GM13976 (cell line): ENCODE measurements around the gene MEAF6.

Experiments
- DNase-seq: peaks from one replicate; pipeline ENCODE4 v3.0.0; 2012; ENCODE audit warnings: low spot score
- in situ Hi-C: fragments of 300-500 bp; cut with MboI; formaldehyde crosslinking; loops from one replicate; pipeline ENCODE4 v1.12.0; 2022; ENCODE audit warnings: low sequenced_read_pairs, mixed read lengths, inconsistent platforms; ENCODE audit not compliant: unreplicated experiment
- TF ChIP-seq, protein P1 (sequence below): IDR thresholded peaks from 2 replicates; pipeline ENCODE4 v1.5.1; 2012; ENCODE audit warnings: borderline replicate concordance, mild to moderate bottlenecking; ENCODE audit not compliant: insufficient read depth; ENCODE audit errors: extremely low read depth, missing control alignments, control extremely low read depth

MEAF6 gene

DNA sequence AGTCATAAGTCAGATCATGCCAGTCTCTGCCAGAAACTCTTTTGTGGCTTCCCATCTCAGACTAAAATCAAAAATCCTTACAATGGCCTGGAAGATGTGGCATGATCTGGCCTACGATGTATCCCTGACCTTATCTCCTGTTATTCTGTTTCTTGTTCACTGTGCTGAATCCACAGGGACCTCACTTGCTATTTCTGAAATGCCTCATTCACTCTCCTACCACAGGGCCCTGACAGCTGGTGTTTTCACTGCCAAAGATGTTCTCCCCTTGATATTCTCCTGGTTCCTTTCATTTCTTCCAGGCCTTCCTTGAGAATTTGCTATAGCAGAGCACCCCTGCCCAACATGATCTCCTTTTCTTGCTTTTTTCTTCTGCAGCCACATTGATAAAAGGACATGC, 43.8 kb upstream of the MEAF6 start:
- in situ Hi-C loops: no loop called here
- TF ChIP-seq, protein P1, sequence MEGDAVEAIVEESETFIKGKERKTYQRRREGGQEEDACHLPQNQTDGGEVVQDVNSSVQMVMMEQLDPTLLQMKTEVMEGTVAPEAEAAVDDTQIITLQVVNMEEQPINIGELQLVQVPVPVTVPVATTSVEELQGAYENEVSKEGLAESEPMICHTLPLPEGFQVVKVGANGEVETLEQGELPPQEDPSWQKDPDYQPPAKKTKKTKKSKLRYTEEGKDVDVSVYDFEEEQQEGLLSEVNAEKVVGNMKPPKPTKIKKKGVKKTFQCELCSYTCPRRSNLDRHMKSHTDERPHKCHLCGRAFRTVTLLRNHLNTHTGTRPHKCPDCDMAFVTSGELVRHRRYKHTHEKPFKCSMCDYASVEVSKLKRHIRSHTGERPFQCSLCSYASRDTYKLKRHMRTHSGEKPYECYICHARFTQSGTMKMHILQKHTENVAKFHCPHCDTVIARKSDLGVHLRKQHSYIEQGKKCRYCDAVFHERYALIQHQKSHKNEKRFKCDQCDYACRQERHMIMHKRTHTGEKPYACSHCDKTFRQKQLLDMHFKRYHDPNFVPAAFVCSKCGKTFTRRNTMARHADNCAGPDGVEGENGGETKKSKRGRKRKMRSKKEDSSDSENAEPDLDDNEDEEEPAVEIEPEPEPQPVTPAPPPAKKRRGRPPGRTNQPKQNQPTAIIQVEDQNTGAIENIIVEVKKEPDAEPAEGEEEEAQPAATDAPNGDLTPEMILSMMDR: no peak

DNA sequence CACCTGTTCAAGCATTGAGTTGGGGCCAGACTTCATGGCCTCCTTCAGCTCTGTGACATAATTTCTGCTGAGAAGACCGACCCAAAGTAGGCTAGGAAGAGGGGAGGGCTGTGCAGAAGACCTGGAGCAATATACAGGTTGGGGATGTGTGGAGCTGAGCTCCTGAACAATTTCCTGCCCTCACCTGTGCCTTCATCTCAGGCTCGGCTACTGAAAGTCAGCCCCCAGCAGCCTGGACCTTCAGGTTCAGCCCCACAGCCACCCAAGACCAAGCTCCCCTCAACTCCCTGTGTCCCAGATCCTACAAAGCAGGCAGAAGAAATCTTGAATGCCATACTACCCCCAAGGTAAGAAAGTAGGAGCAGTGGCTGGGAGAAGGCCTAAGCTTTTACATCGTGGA, 42.8 kb upstream of the MEAF6 start:
- in situ Hi-C loops: no loop called here
- TF ChIP-seq, protein P1: no peak
- DNase-seq: no peak

More for the DNA sequence above, 43.8 kb upstream of the MEAF6 start:
- no peak for DNase-seq

DNA sequence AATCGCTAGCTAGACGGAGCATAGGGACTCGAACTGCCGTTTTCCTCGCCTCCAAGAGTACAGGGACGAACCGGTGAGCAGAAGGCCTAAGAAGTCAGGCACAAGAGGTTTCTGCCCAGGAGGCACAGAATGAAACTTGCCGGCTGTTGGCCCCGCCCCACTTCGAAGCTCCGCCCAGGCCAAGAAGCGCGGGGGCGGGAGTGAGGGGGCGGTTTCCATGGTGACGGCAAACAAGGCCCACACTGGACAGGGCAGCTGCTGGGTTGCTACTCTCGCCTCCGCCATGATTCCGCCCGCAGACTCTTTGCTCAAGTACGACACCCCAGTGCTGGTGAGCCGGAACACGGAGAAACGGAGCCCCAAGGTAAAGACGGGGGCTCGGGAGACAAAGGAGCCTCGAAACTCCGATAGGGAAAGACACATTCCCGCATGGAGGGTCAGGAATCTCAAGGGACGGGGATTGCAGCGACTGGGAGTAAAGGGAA, 42.2 kb upstream of the MEAF6 start, which contains the start of gene DNALI1:
DNALI1 (plus strand) TSS at position 229 of the 485 bp plus-strand sequence; CDS start at position 284, 55 bp downstream.
- DNase-seq: peak; percentile 71

DNA sequence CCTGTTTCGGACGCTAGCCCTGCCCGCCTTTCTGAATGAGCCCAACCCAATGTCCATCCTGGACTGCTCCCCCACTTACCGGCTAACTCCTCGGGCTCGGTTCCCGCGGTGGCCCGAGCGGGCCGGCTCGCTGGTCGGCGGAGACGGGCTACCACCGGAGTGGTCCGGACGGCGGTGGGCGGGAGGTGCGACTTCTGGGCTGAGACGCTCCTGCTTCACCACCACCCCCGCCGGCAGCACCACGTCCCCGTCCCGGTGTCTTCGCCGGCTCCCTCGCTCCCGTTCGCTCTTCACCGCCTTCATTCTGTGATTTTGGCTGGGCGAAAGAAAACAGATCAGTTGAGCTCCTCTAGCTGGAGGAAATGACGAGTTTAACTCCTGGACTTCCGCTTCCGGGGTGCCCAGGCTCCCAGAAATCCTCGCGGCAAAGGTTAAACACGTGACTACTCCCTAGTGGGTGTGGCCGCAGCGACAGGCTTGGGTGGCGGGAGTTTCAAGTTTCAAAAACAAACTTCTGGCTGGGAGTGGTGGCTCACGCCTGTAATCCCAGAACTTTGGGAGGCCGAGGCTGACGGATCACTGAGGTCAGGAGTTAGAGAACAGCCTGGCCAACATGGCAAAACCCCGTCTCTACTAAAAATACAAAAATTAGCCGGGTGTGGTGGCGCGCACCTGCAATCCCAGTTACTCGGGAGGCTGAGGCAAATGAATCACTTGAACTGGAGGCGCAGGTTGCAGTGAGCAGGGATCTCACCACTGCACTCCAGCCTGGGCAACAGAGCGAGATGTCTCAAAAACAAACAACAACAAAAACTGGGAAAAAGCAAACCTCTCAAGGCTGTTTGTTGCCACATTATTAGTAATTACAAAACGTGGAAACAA, 39.6 kb upstream of the MEAF6 start, which contains the start of gene SNIP1:
SNIP1 (minus strand) TSS at position 367 of the 882 bp plus-strand sequence; CDS start at position 303, 64 bp downstream.
- DNase-seq: peak; percentile 99
- TF ChIP-seq, protein P1: no peak
- in situ Hi-C loops: no loop called here

More for the DNA sequence above, 42.2 kb upstream of the MEAF6 start, which contains the start of gene DNALI1:
- TF ChIP-seq, protein P1: no peak
- in situ Hi-C loops: no loop called here

DNA sequence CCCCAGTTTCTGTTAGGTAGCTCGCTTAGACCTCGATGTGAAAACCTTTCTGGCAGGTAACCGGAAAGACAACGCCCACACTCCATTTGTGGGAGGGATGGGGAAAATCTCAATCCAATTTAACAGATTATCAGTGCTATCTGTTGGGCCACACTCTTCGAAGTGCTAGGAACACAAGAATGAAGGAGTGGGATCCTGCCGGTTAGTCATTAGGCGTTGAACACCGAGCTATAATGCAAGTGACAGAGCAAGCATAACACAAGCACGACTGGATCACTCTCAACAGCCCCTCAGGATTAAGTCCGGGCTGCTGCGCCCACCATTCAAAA, 39.0 kb upstream of the MEAF6 start:
- in situ Hi-C loops: no loop called here

DNA sequence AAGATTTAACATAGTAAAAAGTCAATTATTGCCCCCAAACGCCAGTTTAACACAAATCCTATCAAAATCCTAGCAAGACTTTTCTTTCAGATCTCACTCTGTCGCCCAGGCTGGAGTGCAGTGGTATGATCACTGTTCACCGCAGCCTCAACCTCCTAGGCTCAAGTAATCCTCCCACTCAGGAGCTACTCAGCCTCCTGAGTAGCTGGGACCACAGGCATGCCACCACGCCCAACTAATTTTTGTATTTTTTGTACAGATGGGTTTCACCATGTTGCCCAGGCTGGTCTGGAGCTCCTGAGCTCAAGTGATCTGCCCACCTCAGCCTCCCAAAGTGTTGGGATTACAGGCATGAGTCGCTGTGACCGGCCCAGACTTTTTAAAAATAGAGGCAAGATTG, 34.8 kb upstream of the MEAF6 start:
- DNase-seq: no peak
- in situ Hi-C loops: no loop called here
- TF ChIP-seq, protein P1: no peak

More for the DNA sequence above, 39.0 kb upstream of the MEAF6 start:
- TF ChIP-seq, protein P1: no peak
- no peak for DNase-seq
